IPS DF 4.7 (cell line): ENCODE measurements around the gene PPY.
"Not testable (repeated sequence)": the region's sequence is repeated elsewhere in the genome, so short reads cannot be mapped to it uniquely, and the experiment has no call there.

Experiments used
- DNase-seq: peaks from one replicate; pipeline ENCODE4 v3.0.0-alpha.2; 2013; ENCODE audit warnings: low spot score; ENCODE audit errors: extremely low read depth

Gene PPY

DNA sequence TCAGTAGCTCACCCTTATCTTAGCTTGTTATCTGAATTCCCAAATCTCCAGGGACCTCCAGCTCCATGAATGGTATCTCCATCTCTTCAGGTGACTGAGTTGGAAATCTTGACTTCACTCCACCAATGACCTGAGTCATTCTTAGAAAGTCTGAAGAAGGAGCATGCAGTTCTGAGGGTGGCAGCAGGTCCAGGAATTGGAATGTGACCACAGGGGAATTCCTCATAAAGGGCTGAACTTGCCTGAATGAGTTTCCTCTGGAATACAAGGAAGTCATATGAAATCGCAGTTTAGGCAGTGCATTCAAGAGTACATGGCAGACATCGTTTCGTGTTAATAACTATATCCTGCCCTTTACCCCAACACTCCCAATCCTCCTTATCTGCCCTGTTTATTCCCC is 24.0 kb upstream of the PPY start:
- no peak for DNase-seq

DNA sequence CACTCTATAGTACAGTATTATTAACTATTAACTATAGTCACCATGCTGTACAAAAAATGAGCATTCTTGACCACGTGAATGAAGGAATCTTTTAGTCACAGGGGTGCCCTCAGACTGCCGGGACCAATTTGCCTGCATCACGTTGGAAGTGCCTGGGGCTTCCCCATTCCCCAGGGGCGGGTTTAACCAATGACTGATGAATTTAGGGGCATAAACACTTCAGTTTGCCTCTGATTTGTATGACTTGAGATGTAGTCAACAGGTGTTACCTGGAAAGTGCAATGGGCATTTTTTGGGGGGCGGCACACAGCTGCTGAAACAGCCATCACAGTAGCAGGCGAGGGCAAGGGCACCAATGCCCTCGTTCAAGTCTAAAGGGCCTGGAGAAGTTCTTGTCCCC is 20.2 kb upstream of the PPY start:
- DNase-seq: no peak

DNA sequence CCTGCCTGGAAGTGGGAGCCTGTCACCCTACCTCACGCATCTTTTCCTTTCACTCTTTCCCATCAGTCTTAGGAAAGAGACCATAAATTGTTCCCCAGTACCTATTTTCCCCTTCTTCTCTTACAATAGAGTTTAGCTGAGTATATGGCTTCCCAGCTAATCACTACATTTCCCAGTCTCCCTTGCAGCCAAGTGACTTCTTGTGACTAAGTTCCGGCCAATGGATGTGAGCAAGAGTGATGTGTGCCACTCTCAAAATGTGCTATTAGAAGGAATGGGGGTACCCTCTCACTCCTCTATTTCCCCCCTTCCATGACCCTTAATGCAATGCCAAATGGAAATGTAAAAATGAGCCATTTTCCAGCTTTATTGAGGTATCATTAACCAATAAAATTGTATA is 19.7 kb upstream of the PPY start:
- DNase-seq: no peak

DNA sequence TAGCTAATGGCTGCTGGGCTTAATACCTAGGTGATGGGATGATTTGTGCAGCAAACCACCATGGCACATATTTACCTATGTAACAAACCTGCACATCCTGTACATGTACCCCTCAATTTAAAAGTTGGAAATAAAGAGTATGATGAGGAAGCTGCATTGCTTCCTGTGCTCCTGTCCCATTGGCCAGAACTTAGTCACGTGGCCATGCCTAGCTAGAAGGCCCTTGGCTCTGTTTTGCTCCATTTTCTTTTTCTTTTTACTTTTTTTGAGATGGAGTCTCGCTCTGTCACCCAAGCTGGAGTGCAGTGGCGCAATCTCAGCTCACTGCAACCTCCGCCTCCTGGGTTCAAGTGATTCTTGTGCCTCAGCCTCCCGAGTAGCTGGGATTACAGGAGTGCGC is 19.0 kb upstream of the PPY start:
- DNase-seq: not testable (repeated sequence)

DNA sequence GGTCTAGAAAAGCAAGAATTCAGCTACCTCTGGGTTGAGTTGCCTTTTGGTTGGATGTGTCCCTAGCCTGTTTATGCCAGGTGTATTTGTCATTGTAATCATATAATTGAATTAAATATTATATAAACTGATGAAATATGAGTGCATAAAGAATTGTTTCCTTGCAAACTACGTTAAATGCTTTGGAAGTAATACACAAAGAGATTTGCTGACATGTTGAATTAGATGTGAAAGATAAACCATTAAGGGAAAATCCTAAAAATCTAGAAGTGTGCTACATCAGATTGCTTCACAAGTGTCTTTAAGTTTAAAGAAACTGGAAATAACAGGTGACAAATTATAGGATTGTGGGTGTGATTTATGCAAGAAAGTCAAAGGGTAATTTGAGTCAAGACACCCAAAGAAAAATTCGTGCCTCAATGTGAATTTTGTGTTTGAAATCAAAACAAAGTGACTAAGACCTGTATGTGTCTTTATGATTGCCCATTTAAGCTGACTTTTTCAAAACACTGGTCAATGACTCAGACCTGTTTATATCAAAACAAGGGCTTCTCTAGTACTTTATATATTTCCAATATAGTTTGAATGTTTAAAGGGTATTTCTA is 16.6 kb upstream of the PPY start:
- no peak for DNase-seq

DNA sequence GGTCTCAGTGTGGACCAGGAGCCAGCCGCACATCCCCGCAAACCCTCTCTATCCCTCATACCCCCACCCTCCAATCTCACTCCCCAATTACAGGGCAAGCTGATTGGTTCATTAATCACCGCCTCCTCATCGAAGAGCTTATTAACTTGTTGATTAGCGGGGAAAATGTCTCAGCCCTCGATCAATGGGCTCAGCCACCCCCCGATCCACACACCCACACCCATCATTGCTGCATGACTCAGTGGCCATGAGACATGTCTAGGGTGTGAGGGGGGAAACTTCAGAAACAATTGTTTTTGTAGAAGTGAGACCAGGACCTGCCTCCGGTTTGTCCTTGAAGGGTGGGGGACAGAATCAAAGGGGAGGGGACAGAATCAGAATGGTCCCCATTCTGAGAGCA is 13.9 kb upstream of the PPY start:
- no peak for DNase-seq

DNA sequence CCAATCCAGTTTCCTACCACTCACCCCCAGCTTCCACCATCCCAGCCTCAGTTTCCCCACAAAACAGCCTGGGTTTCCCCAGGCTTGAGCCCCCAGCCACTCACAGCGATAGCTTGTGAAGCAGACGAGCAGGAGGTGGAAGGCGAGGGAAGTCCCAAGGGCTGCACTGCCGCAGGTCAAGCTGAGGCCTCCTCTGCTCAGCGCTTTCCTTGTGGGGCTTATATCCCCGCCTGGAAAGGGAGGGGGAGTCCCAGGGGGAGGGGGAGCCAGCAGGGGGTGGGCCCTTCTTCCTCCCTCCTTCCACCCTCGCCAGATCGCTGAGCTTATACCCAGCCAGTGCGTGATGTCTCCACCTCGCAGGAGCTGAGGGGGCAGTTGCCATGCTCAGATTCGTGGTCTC is 11.5 kb upstream of the PPY start, which contains the start of gene PYY:
PYY (minus strand) TSS at position 195 of the 400 bp plus-strand sequence. CDS start 457 bp downstream, outside the sequence.
- DNase-seq: no peak

DNA sequence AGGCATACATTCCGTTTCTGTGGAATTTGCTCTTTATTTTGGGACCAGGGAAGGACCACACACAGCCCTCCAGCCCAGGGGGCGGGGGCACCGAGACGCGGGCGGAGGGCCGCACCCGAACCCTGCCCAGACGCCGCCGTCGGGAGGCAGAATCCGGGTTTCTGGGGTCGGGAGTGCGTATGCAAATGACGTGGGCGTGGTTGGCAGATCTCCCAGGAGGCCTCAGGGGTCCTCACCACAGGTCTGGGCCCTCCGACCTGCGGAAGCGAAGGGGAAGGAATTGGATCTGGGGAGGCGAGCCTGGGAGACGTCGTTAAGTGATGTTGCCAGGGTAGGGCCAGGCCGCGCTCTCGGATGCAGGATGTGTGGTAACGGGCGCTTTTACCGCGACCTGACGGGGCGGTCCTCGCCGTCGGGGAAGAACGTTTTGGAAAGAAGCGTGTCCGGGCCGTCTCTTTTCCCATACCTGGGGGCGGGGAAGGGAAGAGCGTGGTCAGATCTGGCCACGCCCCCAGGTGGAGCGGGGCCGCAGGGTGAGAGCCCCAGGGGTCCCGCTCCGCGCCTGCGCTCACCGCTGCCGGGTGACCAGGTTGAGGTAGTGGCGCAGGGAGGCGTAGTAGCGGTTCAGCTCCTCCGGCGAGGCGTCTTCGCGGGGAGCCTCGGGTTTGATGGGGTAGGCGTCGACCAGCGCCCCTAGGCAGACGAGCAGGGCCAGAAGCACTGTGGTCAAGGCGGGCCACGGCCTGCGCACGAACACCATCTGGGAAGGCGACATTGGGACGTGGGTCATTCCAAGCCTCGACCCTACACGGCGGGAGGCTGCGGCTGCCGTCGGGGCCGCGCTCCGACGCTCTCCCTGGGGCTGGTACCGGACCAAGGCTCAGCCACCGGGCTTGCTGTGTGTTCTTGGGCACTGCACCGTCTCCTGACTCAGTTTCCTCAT is 10.7 kb upstream of the PPY start:
- peak; percentile 78 for DNase-seq

DNA sequence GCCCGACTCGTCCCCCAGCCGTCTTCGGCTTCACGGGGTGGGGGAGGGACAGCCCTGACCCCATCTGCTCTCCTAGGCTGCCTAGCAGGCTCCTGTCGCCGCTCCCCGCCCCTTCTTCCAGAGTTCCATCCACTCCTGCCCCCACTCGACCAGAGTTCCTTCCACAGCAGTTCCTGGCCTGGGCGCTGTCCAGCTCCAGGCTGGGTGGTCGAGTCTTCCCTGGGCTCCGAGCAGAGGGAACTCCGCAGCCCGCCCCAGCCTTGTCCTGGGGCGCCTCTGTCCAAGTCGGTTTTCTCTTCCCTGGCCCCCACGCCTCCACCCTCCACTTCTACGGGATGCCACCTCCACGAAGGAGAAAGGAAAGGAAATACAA is 10.1 kb upstream of the PPY start:
- no peak for DNase-seq

DNA sequence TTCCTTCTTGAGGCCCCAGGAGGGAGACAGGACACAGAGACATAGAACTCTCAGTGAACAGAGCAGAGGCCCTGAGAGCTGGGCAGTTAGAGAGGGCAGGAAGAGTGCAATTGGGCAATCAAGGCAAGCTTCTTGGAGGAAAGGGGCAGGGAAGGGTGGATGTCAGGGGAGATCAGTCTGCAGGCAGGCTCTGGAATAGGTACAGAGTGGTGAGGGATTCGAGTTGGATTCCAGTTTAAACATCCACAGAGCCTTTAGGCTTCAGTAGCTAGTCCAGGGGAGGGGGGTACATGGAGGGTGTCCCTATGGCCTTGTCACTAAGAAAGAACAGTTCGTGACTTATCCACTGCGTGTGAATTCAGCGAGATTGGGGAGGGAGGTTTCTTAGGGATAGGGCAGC is 9.5 kb upstream of the PPY start:
- DNase-seq: no peak

DNA sequence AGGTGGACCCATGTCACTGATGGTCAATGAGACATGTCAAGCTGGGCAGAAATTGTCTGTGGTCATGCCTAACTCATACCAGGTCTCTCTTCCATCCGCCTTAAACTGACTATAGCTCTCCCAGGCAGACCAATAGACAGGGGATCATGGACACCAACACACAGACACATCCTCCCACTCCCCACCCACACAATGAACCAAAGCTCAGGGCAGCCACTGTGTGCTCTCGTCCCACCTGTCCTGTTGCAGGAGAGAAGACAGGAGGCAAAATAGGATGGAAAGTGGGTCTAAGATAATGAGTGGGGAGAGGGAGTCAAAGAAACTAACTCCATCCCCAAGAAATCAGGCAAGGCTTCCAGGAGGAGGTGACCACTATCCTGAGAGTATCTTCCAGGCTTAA is 8.3 kb upstream of the PPY start:
- DNase-seq: no peak

DNA sequence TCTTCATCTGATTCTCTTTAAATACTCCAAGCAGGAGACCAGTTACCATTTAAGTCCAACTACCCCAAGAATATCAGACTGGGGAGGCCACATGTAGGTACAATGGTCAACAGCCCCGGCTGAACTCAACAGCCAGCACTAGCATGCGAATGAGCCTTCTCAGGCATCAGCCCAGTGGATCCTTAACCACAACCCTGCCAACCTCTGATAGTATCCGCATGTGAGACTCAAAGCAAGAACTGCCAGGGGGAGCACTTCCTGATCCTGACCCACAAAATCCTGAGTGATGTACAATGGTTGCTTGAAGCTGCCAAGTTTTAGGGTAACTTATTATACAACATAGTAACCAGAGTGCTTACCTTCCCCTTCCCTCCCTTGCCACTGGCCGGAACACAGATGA is 7.5 kb upstream of the PPY start:
- DNase-seq: no peak

DNA sequence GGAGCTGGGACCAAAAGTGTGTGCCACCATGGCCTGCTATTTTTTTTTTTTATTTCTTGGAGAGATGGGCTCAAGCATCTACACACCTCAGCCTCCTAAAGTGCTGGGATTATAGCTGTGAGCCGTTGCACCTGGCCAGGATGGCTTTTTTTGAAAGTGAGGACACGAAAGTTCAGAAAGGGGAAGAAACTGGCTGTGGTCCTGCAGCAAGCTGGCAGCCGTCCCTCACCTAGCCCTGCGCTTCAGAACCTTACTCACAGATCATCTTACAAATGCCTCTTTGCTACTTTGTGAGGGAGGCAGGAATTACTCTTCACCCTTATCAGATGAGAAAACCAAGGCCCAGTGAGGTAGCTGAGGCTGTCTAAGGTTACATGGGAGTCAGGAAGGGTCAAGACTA is 4.5 kb upstream of the PPY start:
- no peak for DNase-seq

DNA sequence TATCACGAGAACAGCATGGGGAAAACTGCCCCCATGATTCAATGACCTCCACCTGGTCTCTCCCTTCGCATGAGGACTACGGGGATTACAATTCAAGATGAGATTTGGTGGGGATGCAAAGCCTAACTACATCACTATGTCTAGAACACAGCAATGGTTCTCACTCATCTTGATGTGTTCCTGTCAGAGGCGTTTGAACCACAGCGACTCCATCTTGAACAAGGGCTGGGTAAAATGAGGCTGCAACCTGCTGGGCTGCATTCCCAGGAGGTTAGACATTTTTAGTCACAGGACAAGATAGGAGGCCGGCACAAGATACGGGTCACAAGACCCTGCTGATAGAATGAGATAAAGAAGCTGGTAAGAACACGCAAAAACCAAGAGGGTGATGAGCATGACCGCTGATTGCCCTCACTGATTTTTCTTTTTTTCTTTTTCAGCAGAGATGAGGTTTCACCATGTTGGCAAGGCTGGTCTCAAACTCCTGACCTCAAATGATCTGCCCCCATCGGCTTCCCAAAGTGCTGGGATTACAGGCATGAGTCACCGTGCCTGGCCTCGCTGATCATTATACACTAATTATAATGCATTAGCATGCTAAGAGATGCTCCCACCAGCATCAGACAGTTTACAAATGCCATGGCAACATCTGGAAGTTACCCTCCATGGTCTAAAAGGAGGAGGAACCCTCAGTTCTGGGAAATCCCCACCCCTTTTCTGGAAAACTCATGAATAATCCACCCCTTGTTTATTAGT is 3.0 kb upstream of the PPY start:
- DNase-seq: no peak

DNA sequence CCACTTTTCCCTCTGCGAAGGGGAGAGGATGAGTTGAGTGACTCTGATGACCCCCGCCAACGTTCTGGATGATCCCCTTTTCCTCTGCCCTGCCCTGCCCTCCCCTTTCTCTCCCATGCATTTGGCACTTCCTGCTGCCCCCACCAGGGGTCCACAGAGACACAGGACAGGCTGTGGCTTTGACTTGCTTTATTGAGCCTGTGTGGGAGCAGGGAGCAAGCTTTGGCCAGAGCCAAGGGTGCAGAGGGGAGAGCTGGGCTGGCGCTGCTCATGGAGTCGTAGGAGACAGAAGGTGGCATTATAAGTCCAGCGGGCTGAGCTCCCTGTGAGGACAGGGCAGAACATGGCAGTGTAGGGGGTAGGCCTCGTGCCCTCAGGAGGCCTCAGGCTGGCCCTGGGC is 1.6 kb downstream of the PPY start:
- no peak for DNase-seq

DNA sequence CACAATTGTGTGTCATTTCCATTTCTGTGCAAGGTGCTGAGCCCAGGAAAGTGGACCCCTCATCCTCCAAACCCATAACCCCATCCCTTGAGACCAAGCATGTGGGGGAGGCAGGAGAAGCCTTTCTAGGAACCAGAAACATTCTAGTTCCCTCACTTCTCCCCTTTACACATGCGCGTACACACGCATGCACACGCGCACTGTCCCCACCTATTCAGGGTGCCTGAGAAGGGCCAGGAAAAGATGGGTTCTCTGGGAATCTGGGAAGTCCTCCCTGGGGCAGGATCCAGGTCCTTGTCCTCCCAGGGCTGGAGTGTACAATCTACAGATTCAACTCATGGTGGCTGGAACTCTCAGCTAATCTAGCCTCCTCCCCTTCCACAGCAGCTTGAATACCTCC is 2.4 kb downstream of the PPY start:
- DNase-seq: no peak

DNA sequence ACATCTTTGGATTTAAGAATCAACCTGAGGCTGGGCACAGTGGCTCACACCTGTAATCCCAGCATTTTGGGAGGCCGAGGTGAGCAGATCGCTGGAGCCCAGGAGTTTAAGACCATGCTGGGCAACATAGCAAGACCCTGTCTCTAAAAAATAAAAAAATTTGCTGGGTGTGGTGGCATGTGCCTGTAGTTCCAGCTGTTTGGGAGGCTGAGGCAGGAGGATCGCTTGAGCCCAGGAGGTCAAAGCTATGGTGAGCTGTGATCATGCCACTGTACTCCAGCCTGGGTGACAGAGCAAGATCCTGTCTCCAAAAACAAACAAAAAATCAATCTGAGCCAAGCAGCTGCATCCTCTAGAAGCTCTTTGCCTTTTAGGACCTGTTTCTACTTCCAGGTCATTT is 2.8 kb downstream of the PPY start:
- DNase-seq: not testable (repeated sequence)

DNA sequence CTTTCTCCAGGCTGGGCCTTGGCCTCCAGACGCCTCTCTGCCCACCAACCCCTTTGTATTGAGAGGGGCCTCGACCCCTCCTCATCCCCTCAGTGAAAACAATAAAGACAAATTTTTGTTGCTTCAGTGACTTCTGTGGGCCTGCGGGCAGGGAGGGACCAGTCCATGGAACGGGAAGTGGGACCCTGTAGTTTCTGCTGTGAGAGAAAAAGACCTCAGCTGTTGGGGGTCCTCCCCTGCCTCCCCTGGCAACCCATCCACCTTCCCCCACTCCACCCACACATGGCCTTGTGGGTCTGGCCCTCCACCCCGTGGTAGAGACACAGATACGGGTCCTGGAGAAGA is 3.5 kb downstream of the PPY start:
- no peak for DNase-seq

DNA sequence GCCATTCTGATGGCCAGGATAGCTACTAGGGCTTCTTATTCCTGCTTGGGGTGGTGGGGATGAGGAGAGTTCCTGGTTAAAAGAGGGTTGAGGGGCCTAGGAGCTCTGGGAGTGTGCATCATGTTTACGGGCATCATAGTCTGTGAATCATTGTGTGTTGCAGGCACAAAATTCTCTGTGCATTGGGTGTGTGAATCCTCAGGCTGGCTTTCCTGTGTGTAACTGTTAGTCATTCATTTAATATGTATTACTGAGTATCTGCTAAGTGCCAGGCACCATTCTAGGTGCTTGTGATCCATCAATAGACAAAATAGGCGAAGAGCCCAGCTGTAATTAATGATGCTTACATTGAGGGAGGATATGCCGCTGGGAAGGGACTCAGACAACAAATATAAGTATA is 5.8 kb downstream of the PPY start:
- DNase-seq: no peak

DNA sequence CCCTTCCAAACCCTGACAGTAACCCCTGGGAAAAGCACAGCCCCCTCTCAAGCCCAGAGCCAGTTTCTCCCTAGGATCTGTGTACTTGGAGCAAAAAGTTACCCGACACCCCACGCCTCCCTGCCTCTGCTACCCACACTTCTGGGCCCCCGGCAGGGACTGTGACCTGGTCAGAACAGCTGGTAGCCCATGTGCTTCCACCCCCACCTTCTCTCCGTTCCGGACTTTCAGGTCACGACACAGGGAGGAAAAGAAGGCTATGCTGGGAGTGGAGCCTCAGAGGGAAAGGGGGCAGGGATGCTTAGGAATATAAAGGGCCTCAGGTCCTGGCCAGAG is 6.4 kb downstream of the PPY start:
- DNase-seq: no peak

DNA sequence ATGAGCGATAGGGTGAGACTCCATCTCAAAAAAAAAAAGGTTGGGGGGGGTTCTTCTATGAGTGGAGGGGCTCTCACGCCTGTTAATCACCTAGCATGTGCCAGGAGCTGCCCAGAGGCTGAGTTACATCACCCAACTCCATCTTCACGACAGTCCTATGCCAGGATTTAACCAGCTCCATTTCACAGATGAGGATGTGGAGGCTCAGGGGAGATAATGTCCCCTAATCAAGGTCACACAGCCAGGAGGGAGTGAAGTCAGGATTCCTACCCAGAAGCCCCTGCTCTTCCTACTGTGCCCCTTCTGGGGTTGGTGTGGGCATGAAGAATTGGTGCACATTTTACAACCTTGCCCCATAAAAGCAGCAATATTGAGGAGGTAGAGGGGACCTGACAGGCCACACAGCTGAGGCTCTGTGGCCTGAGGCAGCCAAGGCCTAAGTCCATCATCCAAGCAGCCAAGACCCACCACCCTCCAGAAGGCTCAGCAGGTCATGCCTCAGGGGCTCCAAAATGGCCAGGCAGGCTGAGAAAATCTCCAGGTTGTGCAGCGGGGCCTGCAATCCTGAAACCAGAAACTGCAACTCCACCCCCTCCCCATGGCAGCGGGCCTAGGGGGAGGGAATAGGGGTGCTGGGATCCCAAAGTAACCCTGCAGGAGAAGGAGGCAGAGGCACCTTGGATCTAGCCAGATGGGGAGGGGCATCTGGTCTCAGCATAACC is 6.9 kb downstream of the PPY start:
- DNase-seq: no peak

DNA sequence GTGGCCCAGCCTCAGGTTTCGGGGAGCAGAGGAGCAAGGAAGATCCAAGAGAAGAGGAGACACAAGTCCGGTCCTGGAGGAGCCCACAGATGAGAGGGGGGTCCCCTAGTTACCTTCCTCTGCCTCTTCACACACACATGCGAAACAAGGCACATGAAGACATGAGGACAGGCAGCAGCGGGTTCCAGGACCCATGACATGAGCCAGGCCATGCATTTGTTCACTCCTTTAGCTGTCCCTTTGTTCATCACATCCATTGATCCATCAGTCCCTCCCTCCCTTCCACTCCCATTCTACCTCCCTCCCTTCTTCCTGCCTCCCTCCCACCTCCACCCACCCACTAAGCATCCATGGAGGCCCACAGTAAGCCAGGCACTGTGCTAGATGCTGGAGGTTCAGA is 9.4 kb downstream of the PPY start:
- DNase-seq: no peak
